Measurements from ENCODE around the gene RPL23.

The RPL23 gene

DNA sequence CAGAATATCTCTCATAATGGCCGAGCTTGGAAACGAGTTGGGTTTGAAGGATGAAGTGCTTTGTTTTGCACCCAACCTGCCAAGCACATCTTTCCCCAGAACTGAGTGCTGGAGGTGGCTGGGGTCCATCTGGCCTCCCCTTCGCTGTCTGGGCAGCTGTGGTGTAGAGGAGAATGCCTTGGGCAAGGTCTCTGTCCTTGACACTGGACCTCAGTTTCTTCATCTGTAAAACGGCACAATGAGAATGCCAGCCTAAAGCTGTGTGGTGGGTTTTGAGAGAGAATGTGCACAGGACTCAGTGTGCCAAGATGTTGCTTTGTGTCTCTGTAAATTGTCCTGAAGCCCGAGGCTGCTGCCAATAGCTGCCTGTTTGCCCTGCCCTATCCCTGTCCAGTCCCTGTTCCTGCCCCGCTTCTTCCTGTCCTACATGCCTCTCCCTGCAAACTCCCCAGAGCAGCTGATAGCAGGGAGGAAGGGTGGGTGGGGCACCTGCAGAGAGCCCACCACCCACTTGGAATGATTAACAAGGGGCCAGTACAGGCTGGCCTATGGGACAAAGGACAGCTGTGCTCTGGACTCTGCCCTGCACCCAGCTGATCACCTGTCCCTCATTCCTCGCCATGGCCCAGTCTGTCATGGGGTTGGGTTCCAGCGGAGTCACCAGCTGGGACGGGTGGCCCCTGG lies 31.7 kb upstream of the RPL23 start:
- FAIRE-seq (no peak), DNase-seq (ENCODE audit: low spot score) (no peak)

DNA sequence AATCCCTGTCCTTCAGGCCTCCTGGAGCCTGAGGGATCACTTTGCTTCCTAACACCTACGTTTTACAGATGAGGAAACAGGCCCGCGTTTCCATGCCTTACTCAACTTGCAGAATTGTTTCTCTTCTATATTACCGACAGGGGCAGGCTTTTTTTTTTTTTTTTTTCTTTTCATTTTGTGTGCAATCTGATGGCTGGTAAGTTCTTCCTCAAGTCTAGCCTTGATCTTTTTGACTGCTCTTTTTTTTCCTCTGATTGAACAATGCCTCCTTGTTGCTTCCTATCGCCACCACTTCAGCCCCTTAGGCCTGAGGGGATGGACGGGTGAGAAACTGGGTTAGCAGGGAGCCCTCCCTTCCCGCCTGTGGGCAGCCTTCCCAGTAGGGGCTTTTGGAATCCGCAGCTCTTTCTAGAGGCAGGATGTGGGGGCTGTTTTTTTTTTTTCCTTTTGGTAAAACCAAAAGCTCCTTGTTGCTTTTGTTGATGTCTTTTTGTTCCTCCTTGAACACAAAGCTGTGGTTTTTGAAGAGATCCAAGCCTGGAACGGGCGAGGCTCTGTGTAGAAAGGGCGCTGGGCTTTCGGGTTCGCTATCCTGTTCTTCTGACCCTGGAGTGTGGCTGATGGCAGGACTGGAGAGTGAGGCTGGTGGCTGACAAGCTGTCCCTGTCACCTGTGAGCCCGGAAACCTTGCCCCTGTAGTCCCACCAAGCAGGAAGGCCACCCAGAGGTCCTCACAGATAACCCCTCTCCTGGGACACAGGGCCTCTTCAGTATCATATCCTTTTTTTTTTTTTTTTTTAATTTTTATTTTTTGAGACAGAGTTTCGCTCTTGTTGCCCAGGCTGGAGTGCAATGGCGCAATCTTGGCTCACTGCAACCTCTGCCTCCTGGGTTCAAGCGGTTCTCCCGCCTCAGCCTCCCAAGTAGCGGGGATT lies 30.3 kb upstream of the RPL23 start:
- DNase-seq (ENCODE audit: low spot score), result no peak
- FAIRE-seq, result no peak

DNA sequence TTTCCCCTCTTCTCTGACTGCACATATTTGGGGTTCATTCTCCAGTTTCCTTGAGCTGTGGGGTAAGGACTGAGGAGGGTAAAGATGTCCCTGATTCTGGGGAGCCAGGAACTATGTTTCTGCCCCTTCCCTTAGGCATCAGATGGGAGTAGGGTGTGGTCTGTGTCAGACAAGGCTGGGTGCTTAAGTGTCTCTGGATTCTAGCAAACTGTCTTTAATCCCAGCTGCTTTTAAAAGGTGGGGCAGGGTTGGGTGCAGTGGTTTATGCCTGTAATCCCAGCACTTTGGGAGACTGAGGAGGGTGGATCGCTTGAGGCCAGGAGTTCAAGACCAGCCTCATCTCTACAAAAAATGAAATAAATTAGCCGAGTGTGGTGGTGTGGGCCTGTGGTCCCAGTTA lies 29.3 kb upstream of the RPL23 start:
- no peak for FAIRE-seq
- no peak for DNase-seq (ENCODE audit: low spot score)

DNA sequence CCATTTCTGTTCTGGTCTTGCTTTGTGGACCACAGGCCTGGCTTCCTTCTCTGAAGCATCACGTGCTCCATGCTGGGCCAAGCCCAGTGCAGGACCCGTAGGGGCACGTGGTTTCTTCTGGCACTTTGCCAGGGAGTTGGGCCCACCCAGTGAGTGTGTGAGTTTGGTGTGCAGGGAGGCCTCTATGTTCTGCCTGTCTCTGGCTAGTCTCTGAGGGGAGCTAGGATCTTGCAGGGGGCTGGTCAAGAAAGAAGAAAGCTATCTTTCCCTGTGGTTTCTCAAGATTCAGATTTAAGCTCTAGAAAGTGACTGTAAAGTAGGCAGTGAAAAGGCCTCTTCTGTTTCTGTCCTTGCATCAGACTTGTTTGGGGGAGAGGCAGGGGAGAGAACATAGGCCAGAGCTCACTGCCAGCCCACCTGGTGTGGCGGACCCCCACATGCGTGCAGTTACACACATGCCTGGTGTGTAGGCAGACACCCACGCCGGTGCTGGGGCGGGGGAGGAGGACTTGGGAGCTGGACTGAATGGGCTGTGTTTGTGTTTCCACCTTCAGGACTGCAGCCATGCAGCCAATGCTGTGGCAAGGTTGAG lies 28.2 kb upstream of the RPL23 start:
- FAIRE-seq (no peak), DNase-seq (ENCODE audit: low spot score) (no peak)

DNA sequence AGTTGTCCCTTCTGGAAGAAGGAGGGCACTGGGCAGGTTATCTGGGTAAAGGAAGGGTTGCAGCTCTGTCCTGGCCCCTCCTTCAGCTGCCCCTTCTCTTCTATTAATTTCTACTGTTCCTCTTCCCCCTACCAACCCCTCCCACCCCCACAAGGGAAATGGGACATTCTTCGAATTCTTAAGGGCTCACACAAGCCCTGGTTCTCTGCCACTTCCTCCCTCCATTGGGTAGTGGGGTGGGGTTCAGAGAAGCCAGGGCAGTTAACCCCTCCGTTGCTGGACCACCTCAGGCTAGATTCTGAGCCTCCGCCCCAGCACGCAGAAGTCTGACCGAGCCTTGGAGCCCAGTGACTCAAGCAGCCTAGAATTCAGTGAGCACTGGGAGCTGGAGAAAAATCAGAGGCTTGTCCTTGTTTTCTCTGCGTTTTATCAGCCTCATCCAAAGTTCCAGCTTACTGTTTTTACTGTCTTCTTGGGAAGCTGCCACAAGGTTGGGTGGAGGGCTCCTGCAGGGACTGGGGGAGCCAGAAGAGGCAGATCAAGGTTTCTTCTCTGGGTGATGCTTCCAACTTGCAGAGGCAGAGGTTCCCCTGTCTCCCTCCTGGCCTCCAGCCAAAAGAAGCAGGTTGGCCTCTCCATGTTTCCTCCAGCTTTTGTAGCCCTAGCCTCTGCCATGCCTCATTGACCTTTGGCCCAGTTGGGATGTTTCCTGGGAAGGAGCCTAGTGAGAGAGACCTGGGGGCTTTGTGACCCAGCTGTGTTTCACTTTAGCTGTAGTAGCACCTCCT lies 26.6 kb upstream of the RPL23 start:
- DNase-seq (ENCODE audit: low spot score) (peak; percentile 92), FAIRE-seq (peak; percentile 79)

DNA sequence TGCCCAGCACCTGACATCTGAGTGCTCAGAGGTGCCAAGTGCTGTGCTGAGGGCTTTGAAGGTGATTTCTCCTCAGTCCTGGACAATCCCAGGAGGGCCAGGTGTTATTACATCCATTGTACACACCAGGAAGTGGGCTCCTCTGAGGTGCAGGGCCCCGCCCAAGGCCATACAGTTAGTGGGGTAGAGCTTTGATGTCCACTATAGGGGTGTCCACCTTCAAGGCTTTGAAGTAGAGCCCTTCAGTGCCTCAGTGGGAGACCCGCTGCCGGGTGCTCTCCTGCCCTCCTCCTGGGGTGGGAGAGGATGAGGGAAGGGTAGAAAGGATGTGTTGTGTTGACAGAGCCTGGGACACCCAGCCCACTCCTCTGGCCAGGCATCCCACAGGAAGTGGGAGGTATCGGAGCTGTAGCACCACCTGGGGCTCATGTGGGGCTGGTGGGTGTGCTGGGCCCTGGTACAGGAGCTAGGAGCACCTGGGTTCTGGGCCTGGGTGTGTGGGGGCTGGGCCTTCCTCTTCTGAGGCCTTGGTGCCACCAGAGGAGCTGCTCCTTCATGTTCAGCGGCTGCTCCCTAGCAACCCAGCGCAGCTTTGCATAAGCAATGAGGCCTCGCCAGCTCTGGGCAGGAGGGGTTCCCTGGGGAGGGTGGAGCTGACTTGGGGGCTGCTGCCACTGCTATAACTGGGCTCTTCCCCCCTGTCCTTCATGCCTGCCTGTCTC lies 23.8 kb upstream of the RPL23 start:
- no peak for FAIRE-seq
- DNase-seq (ENCODE audit: low spot score), result no peak

DNA sequence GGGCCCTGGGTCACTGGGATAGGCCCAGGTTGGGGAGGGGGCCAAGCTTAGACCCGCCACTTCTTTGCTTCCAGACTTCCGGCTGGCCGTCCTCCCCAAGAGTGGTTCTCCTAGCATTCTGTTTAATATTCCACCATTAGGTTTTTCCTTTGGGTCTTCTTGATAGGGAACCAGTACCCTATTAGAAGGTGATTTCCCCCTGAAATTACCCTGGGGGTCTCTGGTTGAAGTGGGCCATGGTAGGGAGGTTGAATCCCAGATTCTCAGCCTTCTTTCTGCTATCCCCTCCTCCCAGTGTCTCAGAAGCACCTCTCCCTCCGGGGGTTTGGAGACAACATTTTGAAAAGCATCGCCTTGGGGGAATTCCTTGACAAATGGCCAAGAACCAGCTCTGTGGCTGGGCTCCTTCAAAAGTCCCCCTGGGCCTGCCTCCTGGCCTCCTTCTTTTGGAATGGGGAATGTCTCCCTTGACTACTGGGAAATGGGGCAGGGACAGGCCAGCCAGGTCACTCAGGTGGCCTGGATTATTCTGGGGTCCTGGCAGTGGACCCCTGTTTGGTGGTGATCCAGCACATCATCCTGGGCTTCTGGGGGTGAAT lies 22.1 kb upstream of the RPL23 start:
- FAIRE-seq, result no peak

DNA sequence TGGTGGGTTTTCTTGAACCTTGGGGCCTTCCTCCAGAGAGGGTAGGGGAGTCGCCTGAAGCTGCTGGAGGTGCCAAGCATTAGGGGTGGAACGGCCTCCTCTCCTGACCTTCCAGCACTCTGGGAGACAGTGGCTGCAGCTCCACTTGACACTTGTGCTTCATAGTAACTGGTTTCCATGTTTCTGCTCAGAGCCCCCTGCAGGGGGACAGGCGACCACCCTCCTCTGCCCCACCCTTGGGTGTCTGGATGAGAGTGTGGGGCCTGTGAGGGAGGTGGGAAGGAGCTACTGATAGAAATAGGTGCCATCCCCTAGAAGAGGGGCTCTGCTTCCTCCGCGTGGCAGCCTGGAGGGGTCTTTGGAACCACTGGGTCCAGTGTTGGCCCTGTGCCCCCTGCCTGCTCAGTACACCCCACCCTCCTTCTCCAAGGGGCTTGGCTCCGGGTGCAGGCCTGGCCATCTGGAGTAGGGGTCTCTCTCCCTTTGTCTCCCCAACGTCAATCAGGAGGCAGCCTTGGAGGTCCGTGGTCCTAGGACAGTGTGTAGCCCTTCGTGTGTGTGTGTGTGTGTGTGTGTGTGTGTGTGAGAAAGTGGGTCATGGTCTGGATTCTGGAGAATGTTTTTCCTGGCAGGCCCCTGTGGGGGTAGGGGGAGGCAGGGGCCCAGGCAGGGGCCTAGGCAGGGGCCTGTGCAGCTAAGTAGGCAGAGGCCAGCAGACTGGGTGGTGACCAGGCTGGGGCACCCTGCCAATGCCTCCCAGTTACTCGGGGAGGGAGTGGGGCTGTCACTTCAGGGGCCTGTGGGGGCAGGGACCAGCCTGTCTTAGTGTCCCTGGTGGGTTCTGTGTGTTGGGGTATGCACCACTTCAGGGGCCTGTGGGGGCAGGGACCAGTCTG lies 21.2 kb upstream of the RPL23 start:
- FAIRE-seq (no peak), DNase-seq (ENCODE audit: low spot score) (no peak)

More for the DNA sequence above, 22.1 kb upstream of the RPL23 start:
- no peak for DNase-seq (ENCODE audit: low spot score)

DNA sequence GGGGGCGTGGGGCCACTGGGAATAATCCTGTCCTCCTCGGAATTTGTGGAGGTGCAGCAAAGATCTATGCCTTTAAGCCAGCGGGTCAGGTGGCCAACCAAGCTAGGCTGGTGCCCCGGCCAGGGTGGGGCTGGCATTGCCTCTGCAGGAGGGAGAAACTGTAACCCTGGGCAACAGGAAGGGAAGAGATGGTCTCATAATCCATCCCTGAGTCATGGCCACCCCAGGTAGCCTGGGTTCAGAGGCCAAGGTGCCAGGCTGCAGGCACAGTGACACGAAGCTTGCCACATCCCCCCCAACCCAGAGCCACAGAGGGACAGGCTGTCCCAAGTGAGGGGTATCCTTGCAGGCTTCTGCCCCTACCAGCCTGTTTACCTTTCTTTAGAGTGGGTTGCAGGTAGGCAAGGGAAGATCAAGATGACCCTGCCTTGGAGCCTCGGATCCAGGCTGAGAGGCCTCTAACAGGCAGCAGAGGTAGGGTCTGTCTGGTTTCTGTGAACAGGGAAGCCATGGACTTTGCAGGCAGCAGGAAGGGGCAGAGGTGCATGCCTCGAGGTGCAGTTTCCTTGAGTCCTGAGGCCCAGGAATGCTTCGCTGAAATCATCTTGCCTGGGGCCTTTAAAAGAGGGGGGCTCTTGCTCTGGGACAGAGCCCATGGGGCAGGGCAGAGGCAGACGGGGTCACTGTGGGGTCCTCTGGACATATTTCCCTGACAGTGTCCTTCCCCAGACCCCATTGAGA lies 20.3 kb upstream of the RPL23 start:
- peak; percentile 67 for DNase-seq (ENCODE audit: low spot score)
- FAIRE-seq, result no peak

DNA sequence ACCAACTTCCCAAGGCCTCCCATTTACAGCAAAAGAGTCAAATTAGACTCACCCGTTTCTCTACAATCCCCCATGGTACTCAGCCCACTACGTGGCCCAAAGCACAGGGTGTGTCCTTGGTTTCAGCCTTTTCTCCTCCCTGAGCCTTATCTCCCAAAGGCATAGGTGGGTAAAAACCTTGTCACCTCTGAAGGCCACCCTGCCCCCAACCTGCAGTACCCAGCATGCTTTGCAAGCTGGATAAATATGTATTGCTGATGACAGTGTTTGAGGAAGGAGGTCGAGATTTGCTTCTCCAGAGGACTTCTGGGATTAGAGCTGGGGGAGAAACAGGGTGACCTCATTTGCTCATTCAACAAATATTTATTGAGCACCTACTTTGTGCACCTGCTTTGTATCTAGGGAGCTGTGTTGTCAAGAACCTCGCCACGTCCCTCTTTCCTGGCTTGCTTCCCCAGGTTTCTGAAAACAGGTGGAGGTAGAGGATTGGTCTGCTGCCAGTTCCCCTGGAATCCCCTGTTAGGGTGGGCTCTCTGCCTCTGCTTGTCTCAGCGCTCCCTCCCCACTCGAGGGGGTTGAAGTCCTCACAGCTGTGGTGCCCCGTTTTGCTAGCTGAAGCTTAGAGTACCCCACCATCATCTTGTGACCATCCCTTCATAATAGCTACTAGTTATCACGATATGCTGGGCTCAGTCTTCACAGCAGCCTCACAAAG lies 19.3 kb upstream of the RPL23 start:
- FAIRE-seq (no peak), DNase-seq (ENCODE audit: low spot score) (no peak)

DNA sequence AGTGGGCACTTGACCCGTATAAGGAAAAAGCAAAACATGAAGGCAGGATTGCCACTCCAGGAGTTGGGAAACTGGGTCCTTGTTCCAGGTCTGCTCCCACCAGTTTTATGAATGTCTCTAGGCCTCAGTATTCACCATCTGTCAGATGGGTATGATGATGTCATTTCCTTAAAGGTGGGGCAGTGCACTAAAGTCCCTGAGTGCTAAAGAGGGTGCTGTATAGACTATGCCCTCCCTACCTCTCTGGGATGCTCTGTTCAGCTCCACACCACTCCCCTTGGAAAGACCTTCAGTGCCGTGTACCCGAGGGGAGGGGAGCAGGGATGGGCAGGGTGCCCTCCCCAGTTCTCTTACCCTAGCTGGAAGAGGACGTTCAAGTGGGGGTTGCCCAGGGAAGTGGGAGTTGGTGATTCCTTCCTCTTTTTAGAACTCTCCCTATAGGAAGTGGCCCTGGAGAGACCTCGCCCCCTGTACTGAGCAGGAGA lies 18.5 kb upstream of the RPL23 start:
- FAIRE-seq, result no peak

DNA sequence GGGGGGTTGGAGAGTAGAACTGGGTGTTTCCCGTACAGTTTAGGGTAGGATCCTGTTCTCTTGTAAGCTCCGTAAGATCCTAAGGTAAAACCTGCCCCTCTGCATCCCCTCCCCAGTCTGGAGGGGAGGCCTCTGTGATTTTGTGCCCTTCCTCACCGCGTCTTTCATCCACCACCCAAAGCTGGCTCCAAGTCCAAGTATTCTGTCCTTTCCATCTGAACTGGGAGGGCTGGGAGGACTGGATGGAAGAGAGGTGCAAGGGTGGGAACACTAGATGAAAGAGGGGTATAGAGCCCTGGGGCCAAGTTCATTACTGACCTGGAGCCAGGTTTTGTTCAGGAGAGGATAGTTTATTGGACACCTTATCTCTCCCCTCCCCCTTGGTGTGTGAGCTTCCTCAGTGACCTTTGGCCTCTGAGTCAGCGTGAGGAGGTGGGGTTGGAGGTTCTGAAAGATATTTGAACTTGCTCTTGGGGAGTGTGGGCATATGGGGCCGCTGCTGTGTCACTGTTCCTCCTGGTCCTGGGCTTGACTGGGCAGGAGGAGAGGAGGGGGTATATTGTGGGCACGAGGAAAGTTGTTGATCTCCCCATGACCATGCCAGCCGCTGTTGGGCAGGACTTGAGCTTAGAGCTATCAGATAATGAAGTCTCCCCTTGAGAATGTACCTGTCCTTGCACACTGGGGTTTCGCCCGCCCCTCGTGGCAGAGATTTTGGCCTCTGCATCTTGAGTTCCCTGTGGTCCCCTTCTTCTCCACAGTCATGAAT lies 17.9 kb upstream of the RPL23 start:
- peak; percentile 84 for FAIRE-seq
- DNase-seq (ENCODE audit: low spot score), result peak; percentile 84

More for the DNA sequence above, 18.5 kb upstream of the RPL23 start:
- no peak for DNase-seq (ENCODE audit: low spot score)

DNA sequence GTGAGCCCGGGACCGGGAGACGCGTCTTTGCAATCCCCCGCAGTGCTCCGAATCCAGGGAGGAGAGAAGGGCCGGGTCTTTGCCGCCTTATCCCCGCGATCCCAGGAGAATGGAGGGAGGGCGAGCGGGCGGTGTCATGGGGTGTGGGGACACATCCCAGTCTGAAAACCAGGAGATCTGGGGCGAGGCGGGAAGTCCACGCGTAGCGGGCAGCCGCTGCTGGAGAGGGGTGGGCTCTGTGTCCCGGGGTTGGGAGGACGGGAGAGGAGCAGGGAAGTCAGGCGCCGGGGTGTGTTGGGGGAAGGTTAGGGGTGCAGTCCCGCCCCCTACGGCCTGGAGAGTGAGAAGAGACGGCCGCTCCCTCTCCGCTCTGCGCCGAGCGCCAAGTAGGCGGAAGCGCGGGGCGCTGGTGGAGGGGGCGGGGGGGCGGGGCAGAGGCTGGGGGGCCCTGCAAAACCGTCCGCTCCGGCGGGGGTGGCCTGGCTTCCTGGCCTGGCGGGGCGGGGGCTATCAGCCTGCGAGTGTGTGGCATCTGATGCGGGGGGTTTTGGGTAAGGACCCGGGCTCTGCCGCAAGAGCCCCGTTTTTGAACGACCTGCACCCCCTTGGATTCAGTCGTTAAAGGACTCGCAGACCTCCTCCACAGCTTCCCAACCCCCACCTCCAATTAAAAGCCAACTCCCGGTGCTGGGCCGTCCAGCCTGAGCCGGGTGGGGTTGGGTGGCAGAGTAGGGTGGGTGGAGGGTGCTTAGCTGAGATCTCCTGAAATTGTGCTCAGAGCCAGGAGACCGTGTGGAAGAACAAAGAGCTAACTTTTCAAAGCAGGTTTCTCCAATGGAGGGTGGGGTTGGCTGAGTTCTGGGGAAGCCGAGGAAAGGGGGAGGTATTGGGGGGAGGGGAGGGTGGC lies 17.0 kb upstream of the RPL23 start:
- FAIRE-seq (no peak), DNase-seq (ENCODE audit: low spot score) (peak; percentile 23)

DNA sequence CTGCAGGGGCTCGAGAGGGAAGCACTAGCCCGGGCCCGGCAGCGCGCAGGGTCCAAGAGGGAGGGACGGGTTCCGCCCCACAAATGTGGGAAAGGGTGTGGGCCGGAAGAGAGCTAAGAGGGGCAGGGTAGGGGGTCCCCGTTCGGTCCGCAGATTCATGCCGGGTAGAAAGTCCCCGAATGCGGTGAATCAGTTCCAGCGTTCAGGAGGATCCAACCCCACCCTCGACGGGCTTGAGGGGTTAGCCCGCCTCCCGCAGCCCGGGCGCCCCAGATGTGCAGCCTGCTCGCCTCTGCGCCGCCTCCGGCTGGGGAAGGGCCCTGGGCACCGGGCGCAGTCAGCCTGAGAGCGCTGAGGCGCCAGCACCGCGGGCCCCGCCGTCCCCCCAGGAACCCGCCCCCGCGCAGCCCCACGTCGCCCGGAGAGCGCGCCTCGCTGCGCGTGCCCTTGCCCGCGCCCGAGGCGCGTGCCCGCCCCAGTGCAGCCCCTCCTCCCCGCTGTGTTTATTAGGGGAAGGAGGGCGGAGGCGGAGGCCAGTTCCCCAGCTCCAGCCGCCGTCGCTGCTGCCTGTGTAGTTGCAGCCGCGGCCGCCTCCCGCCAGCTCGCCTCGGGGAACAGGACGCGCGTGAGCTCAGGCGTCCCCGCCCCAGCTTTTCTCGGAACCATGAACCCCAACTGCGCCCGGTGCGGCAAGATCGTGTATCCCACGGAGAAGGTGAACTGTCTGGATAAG lies 16.2 kb upstream of the RPL23 start, which contains the start of gene LASP1:
Gene LASP1, plus strand, starts transcription at position 533 of the 733 bp plus-strand sequence. Its CDS starts 132 bp downstream, at position 665.
- FAIRE-seq (no peak), DNase-seq (ENCODE audit: low spot score) (peak; percentile 78)

All from RCC 7860 (cell line).